Smooth muscle cell (in vitro differentiated cells): ENCODE data around the gene CLEC4D. TPM values are rescaled to one million over a fixed set of nuclear protein-coding genes. Genes with fewer than 3 reads are reported as not detected.

Experiments
- DNase-seq: peaks from one replicate; lab custom pipeline; 2025; ENCODE audit not compliant: unreplicated experiment; lab: John Stamatoyannopoulos, UW
- H2AFZ ChIP-seq: fragments of 200-600 bp; sonication (generic); 2 replicates; pipeline ENCODE4 v1.6.0; 2016; ENCODE audit warnings: antibody characterized with exemption, low read depth, mild to moderate bottlenecking
- H3F3A ChIP-seq: fragments of 200-600 bp; sonication (generic); 2 replicates; pipeline ENCODE4 v1.6.0; 2017; ENCODE audit warnings: antibody characterized with exemption, low read depth
- H3K27ac ChIP-seq: fragments of 200-600 bp; sonication (generic); 2 replicates; pipeline ENCODE4 v1.5.1; 2016; ENCODE audit warnings: low read depth, mild to moderate bottlenecking
- H3K27me3 ChIP-seq: fragments of 200-600 bp; sonication (generic); 2 replicates; pipeline ENCODE4 v1.6.1; 2016; ENCODE audit warnings: low read depth, mild to moderate bottlenecking
- H3K36me3 ChIP-seq: fragments of 200-600 bp; sonication (generic); 2 replicates; pipeline ENCODE4 v1.5.1; 2016; ENCODE audit warnings: low read depth
- H3K4me1 ChIP-seq: fragments of 200-600 bp; sonication (generic); 2 replicates; pipeline ENCODE4 v1.5.1; 2016; ENCODE audit warnings: low read depth
- H3K4me2 ChIP-seq: fragments of 200-600 bp; sonication (generic); 2 replicates; pipeline ENCODE4 v1.6.0; 2016; ENCODE audit warnings: mild to moderate bottlenecking
- H3K4me3 ChIP-seq: fragments of 200-600 bp; sonication (generic); 2 replicates; pipeline ENCODE4 v1.5.1; 2016; ENCODE audit warnings: mild to moderate bottlenecking
- H3K79me2 ChIP-seq: fragments of 200-600 bp; sonication (generic); 2 replicates; pipeline ENCODE4 v1.6.0; 2016; ENCODE audit warnings: low read depth, mild to moderate bottlenecking
- H3K9ac ChIP-seq: fragments of 200-600 bp; sonication (generic); 2 replicates; pipeline ENCODE4 v1.6.0; 2016; ENCODE audit warnings: low read depth
- H3K9me3 ChIP-seq: fragments of 200-600 bp; sonication (generic); replicated peaks from 2 replicates; pipeline ENCODE4 v1.5.1; 2016; ENCODE audit warnings: low read depth
- H4K20me1 ChIP-seq: fragments of 200-600 bp; sonication (generic); 2 replicates; pipeline ENCODE4 v1.6.0; 2016; ENCODE audit warnings: low read depth
- CTCF ChIP-seq: fragments of 200-600 bp; sonication (generic); IDR thresholded peaks from 2 replicates; pipeline ENCODE4 v1.5.1; 2017; ENCODE audit warnings: borderline replicate concordance, mild to moderate bottlenecking, antibody characterized with exemption; ENCODE audit not compliant: insufficient read depth, poor library complexity, severe bottlenecking
- WGBS: methylation state at CpG from one replicate; pipeline ENCODE4 v1.1.7; 2016; ENCODE audit warnings: low lambda C conversion rate; 5-methylcytosine and 5-hydroxymethylcytosine counted together
- polyA plus RNA-seq: library from polyadenylated mRNA; unstranded; fragments of >200 nt; fragmentation: Nextera tagmentation; extraction: Ambion mirVana; gene quantifications from 2 replicates; pipeline ENCODE4 v1.2.1, GENCODE V29; 2016
- total RNA-seq: library from RNA; depleted of rRNA; stranded (reverse); fragments of >200 nt; gene quantifications from 2 replicates; pipeline ENCODE4 v1.2.3, GENCODE V29; 2014

The CLEC4D gene
- total and polyA plus RNA-seq, 2 experiments from 2014 or later = not detected

DNA sequence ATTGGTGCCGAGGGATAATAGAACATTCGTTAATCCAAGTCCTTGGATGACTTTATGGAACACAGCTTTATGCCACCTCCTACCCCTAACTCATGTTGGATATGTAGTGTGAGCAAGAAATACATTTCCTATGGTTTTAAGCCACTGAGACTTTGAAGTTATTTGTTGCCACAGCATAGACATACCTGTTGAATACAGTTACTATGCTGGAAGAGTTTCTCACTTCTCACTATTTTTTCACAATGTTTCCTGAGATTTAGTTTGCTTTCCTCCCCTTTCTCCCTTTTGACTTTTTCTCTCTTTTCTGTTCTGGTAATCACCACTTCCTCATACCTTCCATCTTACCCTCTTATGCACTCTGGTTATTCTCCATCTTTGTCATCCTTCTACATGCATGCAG, 34.9 kb downstream of the CLEC4D start:
- Histone ChIP-seq H3K9ac (no peak overlapping the region), H3K79me2 (no peaks in the 10 kb centered on the region), H3K27me3 (no peaks in the 10 kb centered on the region), H3K36me3 (no peaks in the 10 kb centered on the region), H4K20me1 (no peaks in the 10 kb centered on the region), H3K27ac (no peak overlapping the region), H2AFZ (no peak overlapping the region), H3K9me3 (no peaks in the 10 kb centered on the region), H3F3A (no peaks in the 10 kb centered on the region), H3K4me2 (no peak overlapping the region), H3K4me3 (no peak overlapping the region), H3K4me1 (no peaks in the 10 kb centered on the region)
- no peak for DNase-seq
- WGBS = 94% methylated on average over 2 of the region's 2 CpGs
- TF ChIP-seq CTCF = no peak

DNA sequence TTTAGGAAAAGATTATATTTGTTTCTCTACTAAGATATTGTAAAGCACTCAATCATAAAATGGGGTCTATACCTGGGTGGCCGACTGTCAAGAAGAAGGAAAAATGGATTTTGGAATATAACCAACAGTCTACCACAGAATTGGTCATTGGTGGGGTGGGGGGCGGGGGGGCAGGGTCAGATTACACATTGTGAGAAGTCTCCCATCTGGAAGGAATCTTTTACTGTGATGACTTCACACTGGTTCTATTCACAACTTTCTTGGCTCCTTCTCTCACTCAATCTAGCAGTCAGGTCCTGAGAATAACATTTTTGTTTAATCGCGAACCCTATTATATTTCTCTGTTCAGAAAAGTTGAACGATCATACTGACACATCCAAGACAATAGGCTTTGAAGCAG, 36.1 kb downstream of the CLEC4D start:
- H4K20me1 ChIP-seq = no peaks in the 10 kb centered on the region
- no peaks in the 10 kb centered on the region for H3K27me3 ChIP-seq
- no peak for TF ChIP-seq CTCF
- 80% methylated on average over 5 of the region's 5 CpGs for WGBS
- H3K4me1 ChIP-seq = no peaks in the 10 kb centered on the region
- H3K4me3 ChIP-seq = no peak overlapping the region
- H3K27ac ChIP-seq = no peak overlapping the region
- no peak overlapping the region for H3K4me2 ChIP-seq
- no peaks in the 10 kb centered on the region for H3K79me2 ChIP-seq
- no peaks in the 10 kb centered on the region for H3K36me3 ChIP-seq
- no peak overlapping the region for H2AFZ ChIP-seq
- H3F3A ChIP-seq = no peaks in the 10 kb centered on the region
- H3K9ac ChIP-seq = no peak overlapping the region
- DNase-seq = no peak
- H3K9me3 ChIP-seq = no peaks in the 10 kb centered on the region

- Histone ChIP-seq H2AFZ (no peak overlapping the region), H3F3A (no peaks in the 10 kb centered on the region), H3K27me3 (no peaks in the 10 kb centered on the region), H3K9ac (no peak overlapping the region), H3K79me2 (no peaks in the 10 kb centered on the region), H3K4me1 (no peaks in the 10 kb centered on the region), H4K20me1 (no peaks in the 10 kb centered on the region), H3K4me2 (no peak overlapping the region), H3K27ac (no peak overlapping the region), H3K36me3 (no peaks in the 10 kb centered on the region), H3K9me3 (no peaks in the 10 kb centered on the region), H3K4me3 (no peak overlapping the region)
- DNase-seq = no peak
- WGBS = 79% methylated on average over 6 of the region's 6 CpGs
- no peak for TF ChIP-seq CTCF
Observed at GRCh38 chr12:8553088-8553627, 39.9 kb downstream of the CLEC4D start.

DNA sequence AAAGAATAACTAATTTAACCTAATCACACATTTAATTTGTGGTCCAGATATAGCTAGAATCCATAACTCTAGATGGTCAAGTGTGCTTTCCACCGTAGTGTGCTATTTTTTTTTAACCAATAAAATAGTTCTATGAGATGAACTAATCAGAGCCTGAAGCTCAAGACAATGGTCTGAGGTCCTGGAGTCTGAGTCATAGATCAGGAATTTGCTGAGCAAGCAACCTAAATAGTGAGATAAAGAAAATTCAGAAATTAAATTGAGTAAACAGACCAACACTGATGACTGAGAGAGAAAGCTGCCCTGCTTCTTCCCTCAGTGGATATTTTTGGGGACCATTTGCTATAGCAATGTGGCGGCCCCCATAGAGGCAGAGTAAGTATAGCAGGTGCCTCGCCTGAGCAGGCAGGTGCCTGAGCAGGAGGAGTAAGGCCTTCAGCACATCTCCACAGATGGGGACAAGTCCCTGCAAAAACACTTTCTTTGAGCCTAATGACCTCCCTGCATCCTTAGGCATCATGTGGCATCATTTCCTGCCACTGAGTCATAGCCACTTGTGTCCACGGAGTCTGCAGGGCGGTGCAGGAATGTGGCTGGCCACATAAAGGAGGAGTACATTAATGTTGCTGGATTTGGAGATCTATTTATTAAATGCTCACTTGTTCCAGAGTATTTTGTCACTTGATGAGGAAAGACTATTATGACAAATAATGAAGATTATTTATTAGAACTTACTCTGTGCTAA, 41.3 kb downstream of the CLEC4D start:
- Histone ChIP-seq H3K4me3 (no peak overlapping the region), H3K9me3 (no peaks in the 10 kb centered on the region), H3K9ac (no peak overlapping the region), H3K27me3 (no peaks in the 10 kb centered on the region), H3K4me2 (no peak overlapping the region), H4K20me1 (no peaks in the 10 kb centered on the region), H2AFZ (no peak overlapping the region), H3K4me1 (no peaks in the 10 kb centered on the region), H3K27ac (peak overlapping the region; percentile 8), H3K79me2 (no peaks in the 10 kb centered on the region), H3F3A (no peaks in the 10 kb centered on the region), H3K36me3 (no peaks in the 10 kb centered on the region)
- no peak for TF ChIP-seq CTCF
- WGBS = 66% methylated on average over 5 of the region's 5 CpGs
- no peak for DNase-seq
